Measurements from ENCODE around the gene RNF14.

RNF14 gene

GRCh38 chr5:141954194-141954593 is 14.7 kb upstream of the RNF14 start:
- TF ChIP-seq CTCF (IDR thresholded peaks at IDR 0.05; ENCODE audit: control extremely low read depth, extremely low read depth, low read depth, missing control alignments) = no peak
- no peak for DNase-seq (ENCODE audit: extremely low spot score)
- POLR2A ChIA-PET = no interaction called here
- CTCF ChIA-PET = interaction anchor here (0.7 to 10.0 kb wide), 5 partner anchors 10 to 262 kb away, joined by 3 to 145 read pairs (median 11); partner anchors contain the start of genes PCDH1 and RNF14

- DNase-seq (ENCODE audit: extremely low spot score) = no peak
- ChIA-PET CTCF (interaction anchor here (0.9 to 10.0 kb wide), 10 partner anchors 10 to 293 kb away, joined by 3 to 145 read pairs (median 4); partner anchors contain the start of genes PCDH1 and RNF14), POLR2A (no interaction called here)
- TF ChIP-seq CTCF (IDR thresholded peaks at IDR 0.05; ENCODE audit: control extremely low read depth, extremely low read depth, low read depth, missing control alignments) = no peak
These were observed 11.4 kb upstream of the RNF14 start for GRCh38 chr5:141957367-141957996.

- ChIA-PET CTCF (interaction anchor here (0.9 to 10.0 kb wide), 9 partner anchors 10 to 265 kb away, joined by 3 to 145 read pairs (median 4); partner anchors contain the start of genes DELE1 and RNF14), POLR2A (no interaction called here)
- TF ChIP-seq CTCF (IDR thresholded peaks at IDR 0.05; ENCODE audit: control extremely low read depth, extremely low read depth, low read depth, missing control alignments) = no peak
These were observed 10.8 kb upstream of the RNF14 start, which contains the start of gene PCDH12 for GRCh38 chr5:141958113-141958512. TSS of gene PCDH12 (minus strand) at chr5:141958202. CDS start at chr5:141957851, 351 bp downstream.

GRCh38 chr5:141958546-141959172 is 10.2 kb upstream of the RNF14 start:
- TF ChIP-seq CTCF (IDR thresholded peaks at IDR 0.05; ENCODE audit: control extremely low read depth, extremely low read depth, low read depth, missing control alignments) = no peak
- CTCF ChIA-PET = interaction anchor here (1.0 to 10.0 kb wide), 8 partner anchors 11 to 288 kb away, joined by 3 to 145 read pairs (median 28); partner anchors contain the start of genes DELE1 and RNF14
- POLR2A ChIA-PET = no interaction called here
- DNase-seq (ENCODE audit: extremely low spot score) = no peak

More at GRCh38 chr5:141958113-141958512, 10.8 kb upstream of the RNF14 start, which contains the start of gene PCDH12:
- DNase-seq (ENCODE audit: extremely low spot score) = peak; percentile 10

- no peak for TF ChIP-seq CTCF (IDR thresholded peaks at IDR 0.05; ENCODE audit: control extremely low read depth, extremely low read depth, low read depth, missing control alignments)
- CTCF ChIA-PET = interaction anchor here (0.6 to 10.0 kb wide), 48 partner anchors 7 to 820 kb away, joined by 3 to 145 read pairs (median 6); partner anchors contain the start of genes DELE1, GNPDA1, HDAC3 and PCDH1
- POLR2A ChIA-PET = interaction anchor here (0.6 kb wide), 1 partner anchor 1557 kb away, joined by 3 read pairs; no protein-coding TSS in a partner anchor
- DNase-seq (ENCODE audit: extremely low spot score) = peak; percentile 26
These were observed 8.9 kb upstream of the RNF14 start for GRCh38 chr5:141960018-141960417.
